ENCODE measurements around the gene BCS1L.
"Not testable (repeated sequence)": the region's sequence is repeated elsewhere in the genome, so short reads cannot be mapped to it uniquely, and the experiment has no call there.

Gene BCS1L

DNA sequence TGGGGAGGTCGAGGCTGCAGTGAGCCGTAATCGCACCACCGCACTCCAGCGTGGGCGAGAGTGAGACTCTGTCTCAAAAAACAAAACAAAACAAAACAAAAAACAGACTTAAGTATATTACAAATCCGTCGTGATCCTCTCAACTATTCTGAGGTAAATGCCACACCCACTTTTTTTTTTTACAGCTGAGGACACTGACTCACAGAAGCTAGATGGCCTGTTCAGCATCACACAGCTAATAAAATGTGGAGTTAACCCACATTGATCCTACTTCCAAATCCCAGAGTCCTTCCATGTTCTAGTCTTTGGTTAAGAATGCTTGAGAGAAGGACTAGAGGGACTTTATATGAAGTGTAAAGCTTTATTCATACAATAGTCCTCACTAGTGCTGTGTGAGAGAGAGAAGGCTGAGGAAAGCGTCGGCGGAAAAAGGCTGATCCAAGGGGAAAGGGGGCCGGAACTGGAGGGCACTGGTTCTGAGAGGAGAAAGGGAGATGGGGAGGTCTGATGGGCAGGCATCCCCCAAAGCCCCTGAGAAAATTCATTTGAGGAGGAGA lies 11.7 kb downstream of the BCS1L start:
- H3K27ac Mint-ChIP-seq (ENCODE audit: low read depth) = peak overlapping the region; percentile 97
- peak overlapping the region; percentile 97 for H3K4me3 Mint-ChIP-seq
- no peak for ATAC-seq (replicated peaks; ENCODE audit: extremely low read depth, poor library complexity, severe bottlenecking)
- no peak for DNase-seq (ENCODE audit: low spot score in 2 of 2)
- H3K27me3 Mint-ChIP-seq = no peaks in the 10 kb centered on the region
- no peaks in the 10 kb centered on the region for H3K9me3 Mint-ChIP-seq
- H3K36me3 Mint-ChIP-seq (ENCODE audit: insufficient read depth) = peaks cover 35% of the 10 kb centered on the region
- peaks cover 28% of the 10 kb centered on the region for H3K4me1 Mint-ChIP-seq

DNA sequence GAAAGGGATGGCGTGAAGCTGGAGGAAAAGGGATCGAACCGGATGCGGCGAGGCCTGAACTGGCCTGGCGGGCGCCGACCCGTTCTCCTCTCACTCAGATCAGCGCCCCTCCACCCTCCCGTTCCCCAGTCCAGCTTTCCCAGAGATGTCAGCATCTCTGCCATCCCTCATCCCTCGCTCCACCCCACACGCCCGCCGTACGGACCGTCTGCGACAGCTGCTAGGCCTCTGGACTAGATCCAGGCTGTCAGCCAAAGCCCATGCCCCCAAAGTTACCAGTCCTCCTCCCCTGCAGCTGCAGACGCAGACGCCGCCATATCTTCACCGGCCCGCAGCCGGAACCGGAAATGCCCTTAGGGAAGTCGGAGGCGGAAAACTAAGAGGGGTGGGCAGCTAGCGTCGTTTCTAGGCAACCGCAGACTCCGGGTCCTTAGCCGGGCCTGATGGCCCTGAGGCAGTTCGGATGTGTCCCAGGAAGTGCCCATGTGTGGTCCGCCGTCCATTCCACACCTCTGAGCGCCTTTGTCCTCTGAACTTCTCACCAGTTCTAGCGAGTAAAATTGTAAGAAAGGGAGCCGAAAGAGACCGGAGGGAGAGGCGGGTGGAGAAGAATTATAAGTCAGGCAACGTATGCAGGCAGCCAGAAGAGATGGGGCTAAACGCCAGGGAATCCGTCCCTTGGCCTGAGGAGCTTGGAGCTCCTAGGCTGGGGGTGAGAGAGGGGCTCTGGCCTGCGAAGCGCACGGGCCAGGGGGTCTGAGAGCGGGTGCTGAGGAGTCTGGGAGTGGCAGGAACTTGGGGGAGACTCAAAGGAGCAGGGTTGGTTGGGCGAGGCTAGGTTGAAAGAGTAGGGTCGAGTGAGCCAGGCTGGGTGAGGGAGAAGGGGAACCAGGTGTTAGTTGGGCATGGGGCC lies 12.4 kb downstream of the BCS1L start, which contains the start of the genes RNF25 and STK36:
Gene RNF25 (minus strand): TSS at position 349 of the 913 bp plus-strand sequence. CDS start 32 bp downstream, at position 317.
Gene STK36 (plus strand): TSS at position 433 of the 913 bp plus-strand sequence. CDS start 744 bp downstream, outside the sequence.
- DNase-seq (ENCODE audit: low spot score in 2 of 2) (peak; percentile 54 to 62), ATAC-seq (replicated peaks; ENCODE audit: extremely low read depth, poor library complexity, severe bottlenecking) (peak; percentile 95)
- H3K4me1 Mint-ChIP-seq = peaks cover 28% of the 10 kb centered on the region
- H3K9me3 Mint-ChIP-seq = no peaks in the 10 kb centered on the region
- no peaks in the 10 kb centered on the region for H3K27me3 Mint-ChIP-seq
- peaks cover 29% of the 10 kb centered on the region for H3K36me3 Mint-ChIP-seq (ENCODE audit: insufficient read depth)
- H3K4me3 Mint-ChIP-seq = peak within 1 kb of the TSS; percentile 97
- H3K27ac Mint-ChIP-seq (ENCODE audit: low read depth) = peak within 1 kb of the TSS; percentile 97

- no peak for ATAC-seq (replicated peaks; ENCODE audit: extremely low read depth, poor library complexity, severe bottlenecking)
Measured at GRCh38 chr2:218679119-218679518, 19.6 kb downstream of the BCS1L start.

GRCh38 chr2:218680061-218680460 lies 20.6 kb downstream of the BCS1L start:
- Mint-ChIP-seq H3K36me3 (ENCODE audit: insufficient read depth) (peaks cover 1% of the 10 kb centered on the region), H3K27me3 (no peaks in the 10 kb centered on the region), H3K9me3 (no peaks in the 10 kb centered on the region), H3K4me1 (no peaks in the 10 kb centered on the region), H3K4me3 (no peak overlapping the region), H3K27ac (ENCODE audit: low read depth) (no peak overlapping the region)
- no peak for DNase-seq (ENCODE audit: low spot score in 2 of 2)
- no peak for ATAC-seq (replicated peaks; ENCODE audit: extremely low read depth, poor library complexity, severe bottlenecking)

More at GRCh38 chr2:218679119-218679518, 19.6 kb downstream of the BCS1L start:
- Mint-ChIP-seq H3K27ac (ENCODE audit: low read depth) (no peak overlapping the region), H3K27me3 (no peaks in the 10 kb centered on the region), H3K9me3 (no peaks in the 10 kb centered on the region), H3K4me1 (no peaks in the 10 kb centered on the region), H3K36me3 (ENCODE audit: insufficient read depth) (peaks cover 1% of the 10 kb centered on the region), H3K4me3 (no peak overlapping the region)
- no peak for DNase-seq (ENCODE audit: low spot score in 2 of 2)

- H3K4me3 Mint-ChIP-seq; H3K27me3 Mint-ChIP-seq; H3K4me1 Mint-ChIP-seq; H3K9me3 Mint-ChIP-seq; H3K36me3 Mint-ChIP-seq (ENCODE audit: insufficient read depth); DNase-seq (ENCODE audit: low spot score in 2 of 2); H3K27ac Mint-ChIP-seq (ENCODE audit: low read depth); ATAC-seq (replicated peaks; ENCODE audit: extremely low read depth, poor library complexity, severe bottlenecking): not testable (repeated sequence)
Measured at GRCh38 chr2:218687400-218688060, 28.0 kb downstream of the BCS1L start.

DNA sequence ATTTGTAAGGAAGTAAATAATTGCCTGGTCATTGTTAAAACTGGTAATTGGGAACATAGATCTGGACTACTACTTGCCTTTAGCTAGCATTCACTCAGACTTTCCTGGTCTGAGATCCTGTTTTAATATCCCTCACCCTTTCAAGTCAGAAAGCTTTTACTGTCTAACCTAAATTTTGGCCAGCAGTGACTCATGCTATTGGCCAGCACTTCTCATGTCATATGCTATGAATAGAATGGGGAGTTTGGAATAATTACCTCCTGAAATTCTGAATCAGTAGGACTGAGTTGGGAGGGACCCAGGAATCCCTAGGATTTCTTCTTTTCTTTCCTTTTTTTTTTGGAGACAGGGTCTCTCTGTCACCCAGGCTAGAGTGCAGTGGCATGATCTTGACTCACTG lies 31.8 kb downstream of the BCS1L start:
- Mint-ChIP-seq H3K9me3 (no peaks in the 10 kb centered on the region), H3K36me3 (ENCODE audit: insufficient read depth) (peaks cover 6% of the 10 kb centered on the region), H3K4me1 (no peaks in the 10 kb centered on the region), H3K4me3 (no peak overlapping the region), H3K27me3 (no peaks in the 10 kb centered on the region), H3K27ac (ENCODE audit: low read depth) (no peak overlapping the region)
- DNase-seq (ENCODE audit: low spot score in 2 of 2) (no peak), ATAC-seq (replicated peaks; ENCODE audit: extremely low read depth, poor library complexity, severe bottlenecking) (no peak)

DNA sequence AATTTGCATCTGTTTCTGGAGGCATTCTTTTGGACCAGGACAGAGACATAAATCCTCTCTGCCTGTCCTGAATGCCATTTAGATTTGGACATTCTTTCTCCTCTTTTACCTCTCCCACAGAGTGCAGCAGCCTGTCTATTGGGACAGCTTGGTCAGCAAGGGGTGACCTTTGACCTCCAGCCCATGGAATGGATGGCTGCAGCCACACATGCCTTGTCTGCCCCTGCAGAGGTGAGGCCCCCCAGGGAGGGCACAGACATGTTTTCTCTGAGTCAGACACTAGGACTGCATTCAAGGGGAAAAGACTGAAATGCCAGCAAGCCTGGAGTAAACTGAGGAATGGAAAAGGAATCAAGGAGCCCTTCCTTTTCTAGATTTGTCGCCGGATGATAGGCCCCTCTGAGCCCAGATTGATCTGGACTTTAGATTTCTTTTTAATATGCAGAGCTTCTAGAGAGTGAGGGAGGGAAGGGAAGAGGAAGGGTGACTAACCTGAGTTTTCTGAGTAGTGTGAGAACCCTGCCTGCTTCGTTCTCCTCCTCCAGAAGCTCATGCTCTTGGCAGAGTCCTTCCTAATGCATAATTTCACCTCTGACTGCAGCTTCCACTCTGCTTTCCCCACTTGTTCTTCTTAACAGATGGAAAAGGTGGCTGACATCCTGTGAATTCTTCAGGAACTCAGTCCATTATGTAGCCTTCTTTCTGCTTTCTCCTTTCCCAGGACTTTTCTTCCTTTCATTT lies 35.1 kb downstream of the BCS1L start:
- no peak for DNase-seq (ENCODE audit: low spot score in 2 of 2)
- no peaks in the 10 kb centered on the region for H3K9me3 Mint-ChIP-seq

GRCh38 chr2:218698885-218699284 lies 39.4 kb downstream of the BCS1L start:
- H3K4me1 Mint-ChIP-seq = no peaks in the 10 kb centered on the region
- H3K36me3 Mint-ChIP-seq (ENCODE audit: insufficient read depth) = peaks cover 1% of the 10 kb centered on the region
- no peak overlapping the region for H3K27ac Mint-ChIP-seq (ENCODE audit: low read depth)
- no peaks in the 10 kb centered on the region for H3K27me3 Mint-ChIP-seq
- DNase-seq (ENCODE audit: low spot score in 2 of 2) (no peak), ATAC-seq (replicated peaks; ENCODE audit: extremely low read depth, poor library complexity, severe bottlenecking) (no peak)
- no peak overlapping the region for H3K4me3 Mint-ChIP-seq
- H3K9me3 Mint-ChIP-seq = no peaks in the 10 kb centered on the region

More for the DNA sequence above, 35.1 kb downstream of the BCS1L start:
- Mint-ChIP-seq H3K36me3 (ENCODE audit: insufficient read depth) (peaks cover 7% of the 10 kb centered on the region), H3K27ac (ENCODE audit: low read depth) (no peak overlapping the region), H3K4me3 (no peak overlapping the region), H3K4me1 (no peaks in the 10 kb centered on the region), H3K27me3 (no peaks in the 10 kb centered on the region)
- no peak for ATAC-seq (replicated peaks; ENCODE audit: extremely low read depth, poor library complexity, severe bottlenecking)

DNA sequence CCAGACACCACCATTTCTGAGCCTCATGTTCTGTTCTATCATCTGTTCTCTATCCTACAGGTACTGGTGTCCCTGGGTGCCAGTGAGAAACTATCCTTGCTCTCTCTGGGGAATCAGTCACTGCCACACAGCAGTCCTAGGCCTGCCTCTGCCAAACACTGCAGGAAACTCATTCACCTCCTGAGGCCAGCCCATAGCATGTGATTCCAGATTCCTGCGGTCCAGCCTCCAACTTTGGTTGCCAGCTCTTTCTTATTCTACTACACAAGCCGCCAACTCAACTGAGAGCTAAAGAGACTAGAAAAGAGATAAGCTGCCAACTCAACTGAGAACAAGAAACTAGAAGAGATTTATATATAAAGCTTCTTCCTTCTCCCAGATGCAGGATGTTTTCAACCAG lies 42.3 kb downstream of the BCS1L start:
- no peaks in the 10 kb centered on the region for H3K36me3 Mint-ChIP-seq (ENCODE audit: insufficient read depth)
- DNase-seq (ENCODE audit: low spot score in 2 of 2) = no peak
- H3K9me3 Mint-ChIP-seq = no peaks in the 10 kb centered on the region
- H3K27ac Mint-ChIP-seq (ENCODE audit: low read depth) = no peak overlapping the region
- ATAC-seq (replicated peaks; ENCODE audit: extremely low read depth, poor library complexity, severe bottlenecking) = no peak
- no peaks in the 10 kb centered on the region for H3K4me1 Mint-ChIP-seq
- no peak overlapping the region for H3K4me3 Mint-ChIP-seq
- no peaks in the 10 kb centered on the region for H3K27me3 Mint-ChIP-seq

- DNase-seq (ENCODE audit: low spot score in 2 of 2) (no peak), ATAC-seq (replicated peaks; ENCODE audit: extremely low read depth, poor library complexity, severe bottlenecking) (no peak)
- H3K27me3 Mint-ChIP-seq = no peaks in the 10 kb centered on the region
- H3K9me3 Mint-ChIP-seq = no peaks in the 10 kb centered on the region
- H3K36me3 Mint-ChIP-seq (ENCODE audit: insufficient read depth) = no peaks in the 10 kb centered on the region
- no peaks in the 10 kb centered on the region for H3K4me1 Mint-ChIP-seq
- H3K4me3 Mint-ChIP-seq = no peak overlapping the region
- H3K27ac Mint-ChIP-seq (ENCODE audit: low read depth) = no peak overlapping the region
Measured at GRCh38 chr2:218703341-218703740, 43.9 kb downstream of the BCS1L start.

DNA sequence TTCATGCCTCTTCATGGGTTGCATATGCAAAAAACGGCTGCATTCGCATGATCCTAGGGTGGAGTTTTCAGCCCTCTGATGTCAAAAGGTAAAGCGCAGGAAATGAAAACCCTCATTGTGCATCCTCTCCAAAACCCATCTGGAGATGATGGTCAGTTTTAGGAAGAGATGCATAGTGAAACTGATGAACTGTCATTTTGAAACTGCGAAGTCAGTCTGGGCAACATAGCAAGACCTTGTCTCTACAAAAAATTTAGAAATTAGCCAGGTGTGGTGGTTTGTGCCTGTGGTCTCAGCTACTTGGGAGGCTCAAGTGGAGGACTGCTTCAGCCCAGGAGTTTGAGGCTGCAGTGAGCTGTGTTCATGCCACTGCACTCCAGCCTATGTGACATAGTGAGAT lies 48.6 kb downstream of the BCS1L start:
- no peak for DNase-seq (ENCODE audit: low spot score in 2 of 2)
- Mint-ChIP-seq H3K9me3 (no peaks in the 10 kb centered on the region), H3K36me3 (ENCODE audit: insufficient read depth) (peaks cover 7% of the 10 kb centered on the region), H3K27me3 (no peaks in the 10 kb centered on the region), H3K4me1 (peaks cover 13% of the 10 kb centered on the region), H3K4me3 (no peak overlapping the region), H3K27ac (ENCODE audit: low read depth) (no peak overlapping the region)
- ATAC-seq (replicated peaks; ENCODE audit: extremely low read depth, poor library complexity, severe bottlenecking) = no peak

GRCh38 chr2:218709908-218710307 lies 50.4 kb downstream of the BCS1L start:
- ATAC-seq (replicated peaks; ENCODE audit: extremely low read depth, poor library complexity, severe bottlenecking) = no peak

More at GRCh38 chr2:218709908-218710307, 50.4 kb downstream of the BCS1L start:
- peak overlapping the region; percentile 88 for H3K4me3 Mint-ChIP-seq
- H3K27ac Mint-ChIP-seq (ENCODE audit: low read depth) = no peak overlapping the region
- H3K36me3 Mint-ChIP-seq (ENCODE audit: insufficient read depth) = peaks cover 7% of the 10 kb centered on the region
- H3K27me3 Mint-ChIP-seq = no peaks in the 10 kb centered on the region
- no peaks in the 10 kb centered on the region for H3K9me3 Mint-ChIP-seq
- DNase-seq (ENCODE audit: low spot score in 2 of 2) = no peak
- H3K4me1 Mint-ChIP-seq = peaks cover 20% of the 10 kb centered on the region

Measured in central memory CD8-positive, alpha-beta T cell (primary cell).